ENCODE results near the gene TPK1. TPM values are rescaled to one million over a fixed set of nuclear protein-coding genes. Genes with fewer than 3 reads are reported as not detected.

TPK1 gene
- total RNA-seq, 4 donors from 2014 or later: 6.8 to 11.9 (median 8.5) TPM

DNA sequence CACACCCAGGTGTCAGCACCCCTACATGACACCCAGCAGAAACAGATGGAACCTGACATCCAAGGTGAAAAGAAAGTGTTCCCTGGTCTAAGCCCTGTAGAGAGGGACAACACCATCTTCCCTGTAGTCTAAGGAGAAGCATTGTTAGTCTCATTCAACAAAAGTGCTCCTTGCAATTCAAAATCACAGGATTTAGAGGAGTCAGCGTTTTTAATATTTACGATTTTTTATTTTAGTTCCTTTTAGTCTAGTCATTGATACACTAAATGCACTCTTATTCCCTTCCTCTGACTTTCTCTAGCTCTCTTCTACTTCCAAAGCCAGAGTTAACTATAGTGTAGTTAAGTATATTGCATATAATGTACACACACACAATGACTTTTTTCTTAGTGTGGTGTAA is 163.0 kb downstream of the TPK1 start:
- H3K27me3 ChIP-seq: no peaks in the 10 kb centered on the region
- no peaks in the 10 kb centered on the region for H3K4me1 ChIP-seq
- H3K9me3 ChIP-seq: no peaks in the 10 kb centered on the region
- TF ChIP-seq POLR2AphosphoS5 (IDR thresholded peaks at IDR 0.05) (no peak), EP300 (IDR thresholded peaks at IDR 0.05) (no peak), POLR2A (IDR thresholded peaks at IDR 0.05) (no peak)
- TF ChIP-seq, protein P1, sequence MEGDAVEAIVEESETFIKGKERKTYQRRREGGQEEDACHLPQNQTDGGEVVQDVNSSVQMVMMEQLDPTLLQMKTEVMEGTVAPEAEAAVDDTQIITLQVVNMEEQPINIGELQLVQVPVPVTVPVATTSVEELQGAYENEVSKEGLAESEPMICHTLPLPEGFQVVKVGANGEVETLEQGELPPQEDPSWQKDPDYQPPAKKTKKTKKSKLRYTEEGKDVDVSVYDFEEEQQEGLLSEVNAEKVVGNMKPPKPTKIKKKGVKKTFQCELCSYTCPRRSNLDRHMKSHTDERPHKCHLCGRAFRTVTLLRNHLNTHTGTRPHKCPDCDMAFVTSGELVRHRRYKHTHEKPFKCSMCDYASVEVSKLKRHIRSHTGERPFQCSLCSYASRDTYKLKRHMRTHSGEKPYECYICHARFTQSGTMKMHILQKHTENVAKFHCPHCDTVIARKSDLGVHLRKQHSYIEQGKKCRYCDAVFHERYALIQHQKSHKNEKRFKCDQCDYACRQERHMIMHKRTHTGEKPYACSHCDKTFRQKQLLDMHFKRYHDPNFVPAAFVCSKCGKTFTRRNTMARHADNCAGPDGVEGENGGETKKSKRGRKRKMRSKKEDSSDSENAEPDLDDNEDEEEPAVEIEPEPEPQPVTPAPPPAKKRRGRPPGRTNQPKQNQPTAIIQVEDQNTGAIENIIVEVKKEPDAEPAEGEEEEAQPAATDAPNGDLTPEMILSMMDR (IDR thresholded peaks at IDR 0.05): no peak
- no peak overlapping the region for H3K4me3 ChIP-seq
- no peak overlapping the region for H3K27ac ChIP-seq
- H3K36me3 ChIP-seq: no peaks in the 10 kb centered on the region
- no peak for ATAC-seq
- WGBS, 2 donors (ENCODE audit: low coverage in 1 of 2): 80 to 88% methylated on average over 2 of the region's 2 CpGs

DNA sequence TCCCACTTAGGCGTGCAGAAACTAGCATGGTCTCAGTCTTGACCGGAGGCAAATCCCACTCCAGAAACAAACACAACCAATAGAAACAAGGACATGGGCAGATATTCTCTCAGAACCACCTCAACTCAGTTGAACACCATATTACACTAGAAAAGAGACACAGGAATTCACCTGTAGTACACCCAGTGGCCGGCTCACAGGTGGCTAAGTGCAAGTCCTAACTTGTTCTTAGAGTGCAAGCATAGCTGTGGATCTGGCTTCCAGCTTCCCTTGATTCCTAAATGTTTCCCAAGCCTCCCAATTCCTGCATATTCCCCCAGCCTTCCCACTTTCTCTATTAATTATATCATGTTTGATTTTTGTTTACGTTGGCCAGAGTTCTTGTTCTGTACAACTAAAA is 164.4 kb downstream of the TPK1 start:
- 63 to 74% methylated on average over 3 to 4 of the region's 4 CpGs for WGBS, 2 donors (ENCODE audit: low coverage in 1 of 2)
- ATAC-seq: no peak
- TF ChIP-seq EP300 (IDR thresholded peaks at IDR 0.05) (no peak), POLR2AphosphoS5 (IDR thresholded peaks at IDR 0.05) (no peak)
- TF ChIP-seq, protein P1 (IDR thresholded peaks at IDR 0.05): no peak
- H3K36me3 ChIP-seq: no peaks in the 10 kb centered on the region
- H3K27ac ChIP-seq: no peak overlapping the region
- no peaks in the 10 kb centered on the region for H3K9me3 ChIP-seq
- H3K4me1 ChIP-seq: no peaks in the 10 kb centered on the region
- H3K4me3 ChIP-seq: no peak overlapping the region
- H3K27me3 ChIP-seq: no peaks in the 10 kb centered on the region

DNA sequence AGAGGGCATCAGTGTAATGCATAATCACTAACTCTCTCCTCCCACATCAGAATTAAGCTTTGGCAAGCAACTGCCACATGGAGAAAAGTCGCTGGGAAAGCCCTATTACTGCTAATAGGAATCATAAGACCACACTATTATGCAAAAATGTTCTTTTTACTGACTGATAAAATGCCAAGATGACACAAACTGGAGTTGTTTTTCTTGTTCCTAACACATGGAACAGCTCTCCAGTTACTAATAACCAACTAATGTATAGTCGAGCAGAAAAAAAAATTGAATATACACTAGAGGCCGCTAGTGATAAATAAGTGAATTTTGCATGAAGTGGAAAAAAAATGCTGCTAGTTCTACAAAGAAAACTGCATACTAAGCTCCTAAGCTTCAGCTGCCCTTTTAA is 165.6 kb downstream of the TPK1 start:
- Histone ChIP-seq H3K4me1 (no peaks in the 10 kb centered on the region), H3K4me3 (no peak overlapping the region), H3K36me3 (no peaks in the 10 kb centered on the region), H3K9me3 (no peaks in the 10 kb centered on the region), H3K27ac (no peak overlapping the region), H3K27me3 (no peaks in the 10 kb centered on the region)
- ATAC-seq: no peak
- 15 to 18% methylated on average over 3 of the region's 3 CpGs for WGBS, 2 donors (ENCODE audit: low coverage in 1 of 2)
- TF ChIP-seq, protein P1 (IDR thresholded peaks at IDR 0.05): no peak
- no peak for TF ChIP-seq EP300 (IDR thresholded peaks at IDR 0.05)
- TF ChIP-seq POLR2AphosphoS5 (IDR thresholded peaks at IDR 0.05): no peak
- TF ChIP-seq POLR2A (IDR thresholded peaks at IDR 0.05): no peak

DNA sequence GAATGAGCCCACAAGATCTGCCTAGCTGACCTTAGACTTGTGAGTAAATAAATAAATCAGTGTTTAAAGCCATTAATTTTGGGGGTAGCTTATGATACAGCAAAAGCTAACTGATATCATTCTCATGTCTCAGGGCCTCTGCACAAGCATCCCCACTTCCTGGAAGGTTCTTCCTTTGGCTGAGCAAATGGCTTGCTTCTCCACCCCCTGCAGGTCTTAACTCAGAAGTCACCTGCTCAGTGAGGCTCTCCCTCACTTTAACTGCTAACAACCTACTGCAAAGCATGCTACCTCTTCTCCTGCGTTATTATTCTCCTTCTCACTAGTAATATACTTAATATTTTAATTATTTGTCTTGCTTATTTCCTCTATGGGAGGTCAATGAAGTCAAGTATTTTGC is 167.3 kb downstream of the TPK1 start:
- 50 to 64% methylated on average over 1 of the region's 1 CpG for WGBS, 2 donors (ENCODE audit: low coverage in 1 of 2)
- no peaks in the 10 kb centered on the region for H3K27me3 ChIP-seq
- no peak overlapping the region for H3K27ac ChIP-seq
- ATAC-seq: no peak
- no peaks in the 10 kb centered on the region for H3K36me3 ChIP-seq
- TF ChIP-seq POLR2A (IDR thresholded peaks at IDR 0.05) (no peak), EP300 (IDR thresholded peaks at IDR 0.05) (no peak), POLR2AphosphoS5 (IDR thresholded peaks at IDR 0.05) (no peak)
- TF ChIP-seq, protein P1 (IDR thresholded peaks at IDR 0.05): no peak
- H3K4me1 ChIP-seq: no peaks in the 10 kb centered on the region
- H3K4me3 ChIP-seq: no peak overlapping the region
- H3K9me3 ChIP-seq: no peaks in the 10 kb centered on the region

DNA sequence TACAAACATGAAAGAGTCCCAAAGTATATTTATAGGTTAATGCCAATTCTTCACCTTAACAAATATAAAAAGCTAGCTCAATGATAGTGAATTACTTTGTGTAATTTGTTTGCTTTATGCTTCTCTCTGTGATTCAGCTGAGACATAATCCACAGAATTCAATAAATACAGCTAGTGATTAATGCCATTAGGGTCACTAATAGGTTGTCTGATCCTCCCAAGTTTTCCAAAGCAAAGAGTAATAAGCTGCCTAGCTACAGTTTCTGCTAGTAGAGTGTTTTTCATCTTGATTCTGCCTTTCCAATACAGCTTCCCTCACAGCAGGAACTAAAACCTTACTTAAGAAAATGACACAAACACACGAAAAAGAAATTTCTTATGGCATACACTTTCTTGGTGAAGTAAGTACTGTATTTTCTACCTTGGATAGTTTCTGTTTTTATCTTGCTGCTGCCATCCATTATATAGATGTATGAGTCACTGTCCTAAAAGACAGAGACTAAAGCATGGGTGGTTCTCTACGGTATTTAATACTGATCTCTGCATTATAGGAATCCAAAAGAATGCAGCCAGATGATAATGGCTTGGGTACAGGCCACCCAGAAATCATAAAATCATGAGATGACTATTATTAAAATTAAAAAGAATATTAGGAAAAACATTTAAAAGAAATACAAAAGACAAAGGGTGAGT is 170.0 kb downstream of the TPK1 start:
- ATAC-seq: no peak
- no peaks in the 10 kb centered on the region for H3K9me3 ChIP-seq
- no peaks in the 10 kb centered on the region for H3K27me3 ChIP-seq
- TF ChIP-seq, protein P1 (IDR thresholded peaks at IDR 0.05): no peak
- TF ChIP-seq POLR2A (IDR thresholded peaks at IDR 0.05): no peak
- TF ChIP-seq EP300 (IDR thresholded peaks at IDR 0.05): no peak
- no peak for TF ChIP-seq POLR2AphosphoS5 (IDR thresholded peaks at IDR 0.05)
- H3K4me3 ChIP-seq: no peak overlapping the region
- 31 to 60% methylated on average over 2 of the region's 2 CpGs for WGBS, 2 donors (ENCODE audit: low coverage in 1 of 2)
- no peaks in the 10 kb centered on the region for H3K36me3 ChIP-seq
- no peaks in the 10 kb centered on the region for H3K4me1 ChIP-seq
- H3K27ac ChIP-seq: no peak overlapping the region

Measured in gastroesophageal sphincter (tissue), 4 donors.